LNCAP (cell line): ENCODE measurements around the gene DCT.

Source experiments
- CTCF ChIP-seq: fragments of 450-650 bp; IDR thresholded peaks from 2 replicates; pipeline ENCODE4 v1.5.1; 2017; ENCODE audit warnings: mild to moderate bottlenecking

DCT gene

GRCh38 chr13:94412870-94413597 lies 66.4 kb downstream of the DCT start:
- TF ChIP-seq CTCF = no peak

GRCh38 chr13:94411747-94412146 lies 67.7 kb downstream of the DCT start:
- no peak for TF ChIP-seq CTCF

GRCh38 chr13:94408314-94409036 lies 71.0 kb downstream of the DCT start:
- TF ChIP-seq CTCF = no peak

GRCh38 chr13:94400874-94401273 lies 78.6 kb downstream of the DCT start:
- no peak for TF ChIP-seq CTCF

- TF ChIP-seq CTCF = no peak
These were observed 79.7 kb downstream of the DCT start for GRCh38 chr13:94399812-94400211.

- no peak for TF ChIP-seq CTCF
These were observed 83.6 kb downstream of the DCT start for GRCh38 chr13:94395860-94396259.

GRCh38 chr13:94394723-94395122 lies 84.8 kb downstream of the DCT start:
- no peak for TF ChIP-seq CTCF
